Upper lobe of left lung (tissue), 4 donors: ENCODE results near the gene PARD3B.

Experiments
- POLR2A ChIP-seq, 4 donors: fragments of 450-650 bp; IDR thresholded peaks; one replicate each; pipeline ENCODE4 v1.5.1; 2016 to 2017; ENCODE audit warnings: antibody characterized with exemption in 4 of 4, mild to moderate bottlenecking in 2 of 4
- TF ChIP-seq, protein P1 (sequence below), 6 experiments: fragments of 450-650 bp in 4 of 6; fragments of 200-600 bp in 2 of 6; sonication (generic) in 2 of 6; IDR thresholded peaks; one replicate each; pipeline ENCODE4 v1.5.1; 2016 to 2019; ENCODE audit warnings: antibody characterized with exemption in 6 of 6

DNA sequence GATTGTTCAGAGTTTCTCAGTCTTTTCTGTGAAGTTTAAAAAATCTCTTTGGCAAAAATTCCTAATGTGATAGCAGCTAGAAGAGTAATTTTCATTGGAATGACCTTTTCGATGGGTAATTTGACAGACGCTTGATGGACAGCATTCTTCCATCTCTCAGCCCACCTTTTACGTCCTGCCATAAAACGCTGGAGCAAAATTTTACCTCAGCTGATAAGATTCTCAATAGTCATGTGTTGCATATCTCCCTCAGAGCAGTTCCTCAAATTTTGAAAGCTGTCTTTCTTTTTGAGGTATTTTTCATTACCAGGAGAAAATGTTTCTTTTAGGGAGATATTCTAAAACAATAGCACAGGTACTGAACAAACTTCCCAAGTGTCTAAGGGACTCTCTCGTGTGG, 441.4 kb downstream of the PARD3B start:
- TF ChIP-seq, protein P1, sequence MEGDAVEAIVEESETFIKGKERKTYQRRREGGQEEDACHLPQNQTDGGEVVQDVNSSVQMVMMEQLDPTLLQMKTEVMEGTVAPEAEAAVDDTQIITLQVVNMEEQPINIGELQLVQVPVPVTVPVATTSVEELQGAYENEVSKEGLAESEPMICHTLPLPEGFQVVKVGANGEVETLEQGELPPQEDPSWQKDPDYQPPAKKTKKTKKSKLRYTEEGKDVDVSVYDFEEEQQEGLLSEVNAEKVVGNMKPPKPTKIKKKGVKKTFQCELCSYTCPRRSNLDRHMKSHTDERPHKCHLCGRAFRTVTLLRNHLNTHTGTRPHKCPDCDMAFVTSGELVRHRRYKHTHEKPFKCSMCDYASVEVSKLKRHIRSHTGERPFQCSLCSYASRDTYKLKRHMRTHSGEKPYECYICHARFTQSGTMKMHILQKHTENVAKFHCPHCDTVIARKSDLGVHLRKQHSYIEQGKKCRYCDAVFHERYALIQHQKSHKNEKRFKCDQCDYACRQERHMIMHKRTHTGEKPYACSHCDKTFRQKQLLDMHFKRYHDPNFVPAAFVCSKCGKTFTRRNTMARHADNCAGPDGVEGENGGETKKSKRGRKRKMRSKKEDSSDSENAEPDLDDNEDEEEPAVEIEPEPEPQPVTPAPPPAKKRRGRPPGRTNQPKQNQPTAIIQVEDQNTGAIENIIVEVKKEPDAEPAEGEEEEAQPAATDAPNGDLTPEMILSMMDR (IDR thresholded peaks at IDR 0.05), result no peak
- TF ChIP-seq POLR2A (IDR thresholded peaks at IDR 0.05), result no peak
